ENCODE results near the gene TAS2R60. TPM values are rescaled to one million over a fixed set of nuclear protein-coding genes. Genes with fewer than 3 reads are reported as not detected.

The TAS2R60 gene
- total and polyA plus RNA-seq, 2 of the 8 experiments (the other 6 are each of a cell fraction or from before 2014, with no cell fraction given), result 0.15 to 0.32 TPM

DNA sequence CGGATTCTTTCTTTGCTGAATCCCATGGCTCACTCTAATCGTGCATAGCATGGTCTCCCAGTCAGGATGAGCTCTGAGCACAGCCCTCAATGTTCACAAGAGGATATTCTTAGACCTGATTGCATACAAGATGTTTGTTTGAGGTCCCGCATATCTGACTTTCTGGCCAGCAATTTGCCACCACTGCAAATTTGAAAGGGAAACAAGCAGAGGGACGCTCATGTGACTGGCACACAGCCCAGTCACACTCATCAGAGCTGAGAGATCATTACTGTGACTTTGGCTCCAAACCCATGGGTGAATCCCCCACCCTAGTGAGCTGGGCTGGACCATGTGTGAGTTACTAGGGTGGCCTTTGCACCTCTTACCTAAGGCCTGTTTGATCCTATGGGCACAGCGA is 44.3 kb downstream of the TAS2R60 start:
- FAIRE-seq, result no peak
- Histone ChIP-seq H2BK15ac (ENCODE audit: low read length) (no peak overlapping the region), H3K9ac (replicated peaks in 1 of 4; ENCODE audit: extremely low read depth in 1 of 4, low read depth in 3 of 4, low read length in 3 of 4) (no peak overlapping the region), H3K4me2 (ENCODE audit: insufficient read depth in 1 of 2, low read depth in 2 of 2, low read length in 2 of 2) (no peak overlapping the region), H3K4ac (replicated peaks; ENCODE audit: insufficient read length, low read depth, low read length) (no peak overlapping the region), H3K79me1 (ENCODE audit: low read depth, low read length) (no peaks in the 10 kb centered on the region), H3K56ac (replicated peaks; ENCODE audit: insufficient read length, low read depth, low read length) (no peak overlapping the region), H3K9me3 (ENCODE audit: insufficient read depth in 2 of 2, low read depth in 1 of 2, low read length in 1 of 2) (no peaks in the 10 kb centered on the region), H2AFZ (ENCODE audit: low read length) (no peak overlapping the region), H3K18ac (ENCODE audit: extremely low read depth, low read length) (no peak overlapping the region), H2BK20ac (ENCODE audit: low read length) (no peak overlapping the region), H3K79me2 (ENCODE audit: control insufficient read depth in 1 of 2, insufficient read depth in 2 of 2, low read length in 2 of 2) (no peaks in the 10 kb centered on the region), H4K8ac (ENCODE audit: extremely low read depth, insufficient read depth, low read length) (no peak overlapping the region), H2BK5ac (ENCODE audit: low read depth, low read length) (no peak overlapping the region), H3K4me3 (ENCODE audit: extremely low read depth in 1 of 4, insufficient read depth in 2 of 4, low read depth in 3 of 4, low read length in 4 of 4) (no peak overlapping the region), H4K91ac (replicated peaks; ENCODE audit: insufficient read length, low read length) (no peak overlapping the region), H3K27ac (ENCODE audit: low read depth, low read length) (no peak overlapping the region), H3K4me1 (replicated peaks in 1 of 4; ENCODE audit: control insufficient read depth in 3 of 4, insufficient read depth in 4 of 4, low read length in 3 of 4) (no peaks in the 10 kb centered on the region), H4K20me1 (replicated peaks in 1 of 2; ENCODE audit: control insufficient read depth in 1 of 2, insufficient read depth in 2 of 2, low read length in 2 of 2) (no peaks in the 10 kb centered on the region), H2AK5ac (ENCODE audit: low read depth, low read length) (no peak overlapping the region; the same call in 1 of the 2 replicates), H3K23ac (ENCODE audit: insufficient read length) (no peak overlapping the region), H3K36me3 (ENCODE audit: control insufficient read depth in 2 of 4, insufficient read depth in 4 of 4, low read length in 3 of 4) (no peaks in the 10 kb centered on the region), H4K5ac (ENCODE audit: insufficient read length, low read depth, low read length) (no peak overlapping the region), H2BK12ac (ENCODE audit: low read depth, low read length) (no peak overlapping the region), H3K23me2 (ENCODE audit: low read depth, low read length) (no peaks in the 10 kb centered on the region), H3K14ac (ENCODE audit: insufficient read length) (no peak overlapping the region), H3K27me3 (replicated peaks in 1 of 4; ENCODE audit: control insufficient read depth in 3 of 4, extremely low read depth in 1 of 4, insufficient read depth in 3 of 4, low read length in 3 of 4) (no peaks in the 10 kb centered on the region), H2BK120ac (replicated peaks; ENCODE audit: low read depth, low read length) (no peak overlapping the region)
- POLR2A ChIA-PET (ENCODE audit: partially characterized antibody), result no interaction called here
- no peak for TF ChIP-seq SP1 (IDR thresholded peaks at IDR 0.05; ENCODE audit: low read depth, low read length)
- no peak for TF ChIP-seq NANOG (IDR thresholded peaks at IDR 0.05; ENCODE audit: insufficient read depth, low read depth, low read length, poor library complexity, severe bottlenecking)
- TF ChIP-seq TBP (IDR thresholded peaks at IDR 0.05; ENCODE audit: low read depth, low read length), result no peak
- TF ChIP-seq SRF (IDR thresholded peaks at IDR 0.05; ENCODE audit: low read depth, low read length), result no peak
- no peak for TF ChIP-seq HDAC2 (IDR thresholded peaks at IDR 0.05; ENCODE audit: borderline replicate concordance in 1 of 2, low read depth in 2 of 2, low read length in 2 of 2)
- TF ChIP-seq CHD2 (IDR thresholded peaks at IDR 0.05; ENCODE audit: low read length), result no peak
- no peak for TF ChIP-seq CBX5 (IDR thresholded peaks at IDR 0.05; ENCODE audit: low read depth, low read length)
- TF ChIP-seq GABPA (IDR thresholded peaks at IDR 0.05; ENCODE audit: borderline replicate concordance, insufficient read depth, low read length), result no peak
- no peak for TF ChIP-seq RFX5 (IDR thresholded peaks at IDR 0.05; ENCODE audit: borderline replicate concordance, low read depth, low read length)
- WGBS, 2 experiments (ENCODE audit: extremely low coverage in 1 of 2, insufficient coverage in 1 of 2, insufficient read length in 1 of 2, insufficient replicate concordance in 2 of 2, low coverage in 1 of 2, low lambda C conversion rate in 2 of 2, missing lambda C conversion rate in 1 of 2), result 86% methylated on average over 5 of the region's 5 CpGs; no CpG with 5 or more reads in 1 of the 2 experiments
- DNase-seq (ENCODE audit: low read depth in 1 of 2, low spot score in 2 of 2), result no peak
- CTCF ChIA-PET (ENCODE audit: partially characterized antibody), result interaction anchor here (0.9 to 1.8 kb wide), 3 partner anchors 9 to 103 kb away, joined by 3 to 4 read pairs (median 3); partner anchors contain the start of gene TAS2R41
